ENCODE results near the gene C17orf107.

DNA sequence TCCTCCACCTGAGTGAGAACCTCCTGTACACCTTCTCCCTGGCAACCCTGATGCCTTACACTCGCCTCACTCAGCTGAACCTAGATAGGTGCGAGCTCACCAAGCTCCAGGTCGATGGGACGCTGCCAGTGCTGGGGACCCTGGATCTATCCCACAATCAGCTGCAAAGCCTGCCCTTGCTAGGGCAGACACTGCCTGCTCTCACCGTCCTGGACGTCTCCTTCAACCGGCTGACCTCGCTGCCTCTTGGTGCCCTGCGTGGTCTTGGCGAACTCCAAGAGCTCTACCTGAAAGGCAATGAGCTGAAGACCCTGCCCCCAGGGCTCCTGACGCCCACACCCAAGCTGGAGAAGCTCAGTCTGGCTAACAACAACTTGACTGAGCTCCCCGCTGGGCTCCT is 33.4 kb downstream of the C17orf107 start:
- TF ChIP-seq, protein P1, sequence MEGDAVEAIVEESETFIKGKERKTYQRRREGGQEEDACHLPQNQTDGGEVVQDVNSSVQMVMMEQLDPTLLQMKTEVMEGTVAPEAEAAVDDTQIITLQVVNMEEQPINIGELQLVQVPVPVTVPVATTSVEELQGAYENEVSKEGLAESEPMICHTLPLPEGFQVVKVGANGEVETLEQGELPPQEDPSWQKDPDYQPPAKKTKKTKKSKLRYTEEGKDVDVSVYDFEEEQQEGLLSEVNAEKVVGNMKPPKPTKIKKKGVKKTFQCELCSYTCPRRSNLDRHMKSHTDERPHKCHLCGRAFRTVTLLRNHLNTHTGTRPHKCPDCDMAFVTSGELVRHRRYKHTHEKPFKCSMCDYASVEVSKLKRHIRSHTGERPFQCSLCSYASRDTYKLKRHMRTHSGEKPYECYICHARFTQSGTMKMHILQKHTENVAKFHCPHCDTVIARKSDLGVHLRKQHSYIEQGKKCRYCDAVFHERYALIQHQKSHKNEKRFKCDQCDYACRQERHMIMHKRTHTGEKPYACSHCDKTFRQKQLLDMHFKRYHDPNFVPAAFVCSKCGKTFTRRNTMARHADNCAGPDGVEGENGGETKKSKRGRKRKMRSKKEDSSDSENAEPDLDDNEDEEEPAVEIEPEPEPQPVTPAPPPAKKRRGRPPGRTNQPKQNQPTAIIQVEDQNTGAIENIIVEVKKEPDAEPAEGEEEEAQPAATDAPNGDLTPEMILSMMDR (IDR thresholded peaks at IDR 0.05): no peak
- TF ChIP-seq EZH2phosphoT487 (IDR thresholded peaks at IDR 0.05; ENCODE audit: borderline replicate concordance, low read depth) (no peak), NRF1 (IDR thresholded peaks at IDR 0.05; ENCODE audit: low read depth, low read length) (no peak), JUND (IDR thresholded peaks at IDR 0.05) (no peak)
